Adrenal gland (tissue), 5 donors: ENCODE results near the gene SRRM1.

Source experiments
- POLR2A ChIP-seq, 2 donors: fragments of 450-650 bp; IDR thresholded peaks; one replicate each; pipeline ENCODE4 v1.6.1; 2017; ENCODE audit warnings: antibody characterized with exemption in 2 of 2, mild to moderate bottlenecking in 2 of 2, moderate library complexity in 1 of 2
- TF ChIP-seq, protein P1 (sequence below), 6 experiments: fragments of 450-650 bp in 4 of 6; fragments of 200-600 bp in 2 of 6; sonication (generic) in 1 of 6; IDR thresholded peaks; 1 replicate in 5 of 6; 2 replicates in 1 of 6; pipeline versions ENCODE4 v1.5.1 to v1.8.0; 2016 to 2021; ENCODE audit warnings: antibody characterized with exemption in 6 of 6, mild to moderate bottlenecking in 2 of 6, moderate library complexity in 1 of 6
- donor health status: DM: no; HTN: no; CAD: no.

DNA sequence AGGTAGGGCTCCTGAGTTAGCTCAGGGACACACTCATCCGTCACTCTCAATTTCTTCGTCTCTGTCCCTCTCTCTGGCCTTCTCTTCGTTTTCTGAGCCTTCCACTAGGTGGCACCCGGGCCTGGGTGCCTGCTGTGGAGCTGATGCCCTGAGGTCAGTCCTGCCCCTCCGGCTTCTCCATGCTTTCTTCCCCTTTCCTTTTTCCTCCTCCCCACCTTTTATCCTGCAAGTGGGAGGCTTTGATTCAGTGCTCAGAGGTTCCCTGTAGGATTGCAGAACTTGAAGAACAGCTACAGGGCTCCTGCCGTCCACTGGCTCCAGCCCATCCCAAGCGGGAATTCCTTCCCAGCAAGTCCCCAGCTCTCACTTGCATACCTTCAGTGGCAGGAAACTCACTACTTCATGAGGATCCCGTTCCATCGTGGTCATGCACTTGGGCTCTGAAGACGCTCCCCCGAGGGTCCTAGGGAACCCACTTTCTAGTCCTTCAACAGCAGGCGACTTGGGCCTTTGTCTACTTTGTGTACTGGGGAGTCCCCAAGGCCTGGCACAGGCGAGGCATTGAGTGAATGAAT is 45.6 kb downstream of the SRRM1 start:
- TF ChIP-seq, protein P1, sequence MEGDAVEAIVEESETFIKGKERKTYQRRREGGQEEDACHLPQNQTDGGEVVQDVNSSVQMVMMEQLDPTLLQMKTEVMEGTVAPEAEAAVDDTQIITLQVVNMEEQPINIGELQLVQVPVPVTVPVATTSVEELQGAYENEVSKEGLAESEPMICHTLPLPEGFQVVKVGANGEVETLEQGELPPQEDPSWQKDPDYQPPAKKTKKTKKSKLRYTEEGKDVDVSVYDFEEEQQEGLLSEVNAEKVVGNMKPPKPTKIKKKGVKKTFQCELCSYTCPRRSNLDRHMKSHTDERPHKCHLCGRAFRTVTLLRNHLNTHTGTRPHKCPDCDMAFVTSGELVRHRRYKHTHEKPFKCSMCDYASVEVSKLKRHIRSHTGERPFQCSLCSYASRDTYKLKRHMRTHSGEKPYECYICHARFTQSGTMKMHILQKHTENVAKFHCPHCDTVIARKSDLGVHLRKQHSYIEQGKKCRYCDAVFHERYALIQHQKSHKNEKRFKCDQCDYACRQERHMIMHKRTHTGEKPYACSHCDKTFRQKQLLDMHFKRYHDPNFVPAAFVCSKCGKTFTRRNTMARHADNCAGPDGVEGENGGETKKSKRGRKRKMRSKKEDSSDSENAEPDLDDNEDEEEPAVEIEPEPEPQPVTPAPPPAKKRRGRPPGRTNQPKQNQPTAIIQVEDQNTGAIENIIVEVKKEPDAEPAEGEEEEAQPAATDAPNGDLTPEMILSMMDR (IDR thresholded peaks at IDR 0.05), result peak; percentile 51 to 94 (median 87)
- no peak for TF ChIP-seq POLR2A (IDR thresholded peaks at IDR 0.05)
